ENCODE data around the gene NBEAL1.
"Not testable (repeated sequence)": the region's sequence is repeated elsewhere in the genome, so short reads cannot be mapped to it uniquely, and the experiment has no call there.

The NBEAL1 gene

DNA sequence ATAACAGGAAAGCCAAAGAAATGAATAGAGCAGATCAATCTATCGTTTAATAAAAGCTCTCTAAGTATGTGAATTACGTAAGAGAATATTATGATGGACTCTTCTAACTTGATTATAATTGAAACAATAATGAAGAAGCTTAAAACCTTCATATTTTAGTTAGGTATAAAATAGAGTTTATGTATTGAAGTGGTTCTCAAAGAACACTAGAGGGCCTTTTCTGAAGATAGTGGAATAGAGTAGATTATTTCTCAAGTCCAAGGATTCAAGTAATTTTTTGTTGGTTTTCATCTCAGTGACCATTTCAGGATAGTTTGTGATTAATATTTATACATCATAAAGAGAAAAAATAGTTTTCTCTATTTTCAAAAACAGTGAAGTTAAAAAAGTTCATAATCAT, 97.7 kb downstream of the NBEAL1 start:
- DNase-seq (ENCODE audit: low spot score), result no peak

DNA sequence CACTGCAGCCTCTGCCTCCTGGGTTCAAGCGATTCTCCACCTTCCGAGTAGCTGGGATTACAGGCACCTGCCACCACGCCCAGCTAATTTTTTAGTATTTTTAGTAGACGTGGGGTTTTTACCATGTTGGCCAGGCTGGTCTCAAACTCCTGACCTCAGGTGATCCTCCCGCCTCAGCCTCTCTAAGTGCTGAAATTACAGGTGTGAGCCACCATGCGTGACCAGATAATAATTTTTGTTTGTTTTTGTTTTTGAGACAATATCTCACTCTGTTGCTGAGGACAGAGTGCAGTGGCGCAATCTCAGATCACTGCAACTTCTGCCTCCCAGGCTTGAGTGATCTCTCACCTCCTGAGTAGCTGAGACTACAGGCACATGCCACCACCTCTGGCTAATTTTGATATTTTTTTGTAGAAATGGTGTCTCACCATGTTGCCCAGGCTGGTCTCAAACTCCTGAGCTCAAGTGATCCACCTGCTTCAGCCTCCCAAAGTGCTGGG, 100.6 kb downstream of the NBEAL1 start:
- not testable (repeated sequence) for DNase-seq (ENCODE audit: low spot score)

DNA sequence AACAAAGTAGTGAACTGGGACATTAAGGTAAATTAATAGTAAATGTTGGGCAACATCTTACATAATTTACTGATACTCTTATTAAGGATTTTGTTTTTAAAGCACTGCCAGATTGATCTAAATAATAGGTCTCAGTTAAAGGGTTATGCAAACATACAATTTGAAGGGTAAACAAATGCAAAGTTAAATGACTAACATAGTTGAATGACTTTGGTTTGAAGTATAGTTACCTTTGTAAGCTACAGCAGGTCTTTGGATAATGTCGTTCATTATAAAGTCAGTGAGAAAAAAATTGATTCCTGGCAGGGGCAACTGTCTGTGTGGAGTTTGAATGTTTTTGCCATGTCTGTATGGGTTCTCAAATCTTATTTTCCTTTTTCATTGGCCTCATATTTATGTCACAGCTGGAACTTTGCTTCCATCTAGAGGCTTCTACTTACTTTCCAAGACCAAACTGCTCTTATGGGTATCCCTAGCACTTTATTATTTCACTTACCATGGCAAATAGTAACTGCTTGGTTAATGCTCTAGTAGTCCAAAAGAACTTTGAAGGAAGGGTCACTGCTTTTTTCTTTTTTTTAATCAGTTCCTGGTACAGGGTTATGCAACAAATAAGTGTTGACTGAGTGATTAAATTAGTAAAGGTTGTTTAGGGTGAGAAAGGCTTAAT, 107.8 kb downstream of the NBEAL1 start:
- DNase-seq (ENCODE audit: low spot score), result no peak

DNA sequence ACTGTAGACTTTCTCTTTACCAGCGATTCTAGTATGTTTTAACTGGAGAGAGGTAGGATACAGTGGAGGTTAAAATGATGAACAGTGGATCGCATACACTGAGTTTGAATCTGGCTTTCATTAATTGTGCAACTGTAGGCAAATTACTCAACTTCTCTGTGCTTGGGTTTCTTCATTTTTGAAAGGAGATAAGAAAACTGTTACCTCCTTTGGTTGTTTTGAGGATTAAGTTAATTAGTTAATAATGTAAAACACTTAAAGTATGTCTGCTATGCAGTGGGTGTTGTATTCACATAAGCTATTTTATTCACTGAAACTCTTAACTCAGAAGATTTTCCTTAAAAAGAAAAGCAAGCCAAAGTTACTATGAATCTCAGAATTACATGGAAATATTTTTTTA, 112.3 kb downstream of the NBEAL1 start:
- DNase-seq (ENCODE audit: low spot score), result no peak

DNA sequence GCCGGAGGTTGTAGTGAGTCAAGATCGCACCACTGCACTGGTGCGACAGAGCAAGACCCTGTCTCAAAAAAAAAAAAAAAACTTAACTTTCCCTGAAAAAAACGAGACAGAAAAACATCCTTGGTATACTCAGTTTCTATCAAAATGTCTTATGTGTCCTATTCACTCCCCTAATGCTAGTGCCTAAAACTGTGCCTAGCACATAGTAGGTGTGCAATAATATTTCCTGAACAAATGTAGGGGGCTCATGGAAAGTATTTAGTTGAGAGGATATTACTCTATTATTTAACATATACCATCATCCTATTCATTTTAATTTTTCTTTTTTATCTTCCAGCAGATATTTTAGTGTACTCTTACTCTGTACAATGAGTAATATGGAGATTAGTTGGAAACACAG, 120.4 kb downstream of the NBEAL1 start:
- no peak for DNase-seq (ENCODE audit: low spot score)

DNA sequence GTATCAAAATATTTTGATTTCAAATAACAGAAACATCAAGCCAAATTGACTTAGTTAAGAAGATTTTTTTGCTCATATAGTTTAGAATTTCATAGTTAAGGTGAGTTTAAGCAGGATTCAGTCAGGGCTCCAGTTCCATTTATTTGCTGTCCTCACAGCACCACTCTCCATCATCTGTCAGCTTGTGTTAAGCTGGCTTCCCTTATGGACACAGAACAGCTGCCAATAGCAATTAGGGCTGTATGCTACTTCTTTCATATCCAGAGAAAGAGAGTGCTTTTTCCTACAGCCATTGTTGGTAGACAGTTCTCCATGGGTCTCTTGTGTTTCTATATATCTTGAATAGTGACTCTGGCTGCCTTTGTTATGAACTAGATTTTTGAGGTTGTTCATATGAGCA, 128.7 kb downstream of the NBEAL1 start:
- no peak for DNase-seq (ENCODE audit: low spot score)

DNA sequence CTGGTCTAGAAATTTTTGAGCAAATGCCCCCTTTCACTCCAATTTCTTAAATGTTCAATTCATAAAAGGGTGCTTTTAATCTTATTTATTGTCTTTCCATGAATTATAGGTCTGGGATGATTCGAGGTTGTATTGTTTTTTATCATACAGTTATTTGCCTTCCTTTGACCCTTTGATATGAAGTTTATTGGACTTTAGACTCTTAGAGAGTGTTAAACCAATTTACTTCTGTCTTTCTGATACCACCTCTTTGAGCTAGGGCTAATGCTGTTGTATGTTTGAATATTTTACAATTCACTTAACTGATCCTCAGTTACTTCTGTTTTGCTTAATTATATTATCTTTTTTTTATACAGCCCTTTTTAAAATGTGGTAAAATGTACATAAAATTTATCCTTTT, 134.5 kb downstream of the NBEAL1 start:
- DNase-seq (ENCODE audit: low spot score), result no peak

DNA sequence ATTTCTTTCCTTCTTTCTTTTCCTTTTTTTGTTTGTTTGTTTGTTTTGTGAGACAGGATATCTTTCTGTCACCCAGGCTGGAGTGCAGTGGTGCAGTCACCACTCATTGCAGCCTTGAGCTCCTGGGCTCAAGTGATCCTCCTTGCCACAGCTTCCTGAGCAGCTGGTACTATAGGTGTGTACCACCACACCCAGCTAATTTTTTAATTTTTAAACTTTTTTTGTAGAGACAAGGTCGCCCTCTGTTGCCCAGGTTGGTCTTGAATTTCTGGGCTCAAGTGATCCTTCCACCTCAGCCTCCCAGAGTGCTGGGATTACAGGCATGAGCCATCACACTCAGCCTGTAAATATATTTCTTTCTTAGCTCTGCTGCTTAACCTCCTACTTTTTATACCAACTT, 140.7 kb downstream of the NBEAL1 start:
- no peak for DNase-seq (ENCODE audit: low spot score)

DNA sequence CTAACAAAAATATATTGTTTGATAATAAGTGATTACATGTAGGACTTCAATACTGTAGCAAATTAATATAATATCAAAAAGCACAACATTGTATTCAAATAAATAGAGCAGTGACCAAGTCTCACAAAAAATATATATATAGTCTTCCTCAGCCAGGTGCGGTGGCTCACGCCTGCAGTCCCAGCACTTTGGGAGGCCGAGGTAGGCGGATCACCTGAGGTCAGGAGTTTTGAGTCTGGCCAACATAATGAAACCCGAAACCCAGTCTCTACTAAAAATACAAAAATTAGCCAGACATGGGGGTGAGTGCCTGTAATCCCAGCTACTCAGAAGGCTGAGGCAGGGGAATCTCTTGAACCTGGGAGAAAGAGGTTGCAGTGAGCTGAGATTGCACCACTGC, 148.0 kb downstream of the NBEAL1 start:
- DNase-seq (ENCODE audit: low spot score), result not testable (repeated sequence)

DNA sequence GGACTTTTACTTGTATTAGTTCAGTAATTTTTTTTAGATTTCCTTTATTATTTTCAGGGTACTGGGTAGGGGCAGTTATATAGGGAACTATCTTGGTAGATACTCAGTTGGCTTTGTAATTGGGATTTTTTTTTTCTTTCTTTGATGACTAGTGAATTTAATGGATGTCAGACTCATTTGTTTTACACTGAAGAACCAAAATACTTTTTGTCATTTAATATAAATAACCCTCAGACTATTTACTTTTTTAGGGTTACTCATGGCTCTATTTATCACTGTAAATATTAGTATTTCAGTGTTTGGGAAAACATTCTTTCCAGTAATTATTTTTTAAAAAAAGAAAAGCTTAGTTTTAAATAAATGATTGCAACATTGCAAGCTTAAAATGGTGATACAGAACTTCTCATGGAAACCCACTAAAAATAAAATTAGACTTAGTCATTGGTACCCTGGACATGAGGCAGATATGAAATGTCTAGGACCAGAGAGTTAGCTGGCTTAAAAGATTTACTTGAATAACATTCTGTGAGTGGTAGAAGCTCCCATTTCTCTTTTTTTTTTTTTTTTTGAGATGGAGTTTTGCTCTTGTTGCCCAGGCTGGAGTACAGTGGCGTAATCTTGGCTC, 149.7 kb downstream of the NBEAL1 start:
- no peak for DNase-seq (ENCODE audit: low spot score)

DNA sequence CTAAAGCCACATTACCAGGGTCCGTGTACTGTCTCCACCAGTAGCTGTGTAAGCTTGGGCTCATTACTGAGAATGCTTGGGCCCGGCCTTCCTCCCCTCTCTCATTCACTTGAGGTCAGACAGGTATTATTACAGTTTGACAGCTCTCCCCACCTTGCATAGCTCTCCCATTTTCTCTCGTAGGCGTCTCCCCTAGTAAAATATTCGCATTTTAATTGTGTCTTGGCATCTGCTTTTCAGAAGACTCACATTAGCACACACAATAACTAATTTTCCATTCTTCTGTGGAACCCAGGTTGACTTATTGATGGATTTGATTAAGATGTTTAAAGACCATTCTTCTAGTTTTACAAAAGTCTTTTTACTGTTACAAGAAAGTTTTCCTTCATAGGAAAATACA, 153.1 kb downstream of the NBEAL1 start:
- DNase-seq (ENCODE audit: low spot score), result no peak

DNA sequence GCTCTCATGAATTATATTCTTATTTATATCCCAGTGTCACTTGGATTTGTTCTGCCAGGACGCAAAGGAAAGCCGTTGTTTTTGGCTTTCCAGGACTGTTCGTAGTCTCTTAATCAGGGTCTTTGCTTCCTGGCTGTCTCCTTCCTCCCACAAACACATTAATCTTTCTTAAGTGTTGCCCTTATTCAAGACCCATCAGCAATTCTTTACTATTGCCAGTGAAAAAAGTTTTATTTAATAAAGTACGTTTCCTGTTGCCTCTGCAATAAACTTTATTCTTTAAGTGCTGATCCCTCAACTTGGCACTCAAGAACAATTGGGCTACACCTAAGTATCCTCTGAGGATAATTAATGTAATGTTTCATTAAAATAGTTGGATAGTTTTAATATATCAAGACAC, 155.8 kb downstream of the NBEAL1 start:
- no peak for DNase-seq (ENCODE audit: low spot score)

DNA sequence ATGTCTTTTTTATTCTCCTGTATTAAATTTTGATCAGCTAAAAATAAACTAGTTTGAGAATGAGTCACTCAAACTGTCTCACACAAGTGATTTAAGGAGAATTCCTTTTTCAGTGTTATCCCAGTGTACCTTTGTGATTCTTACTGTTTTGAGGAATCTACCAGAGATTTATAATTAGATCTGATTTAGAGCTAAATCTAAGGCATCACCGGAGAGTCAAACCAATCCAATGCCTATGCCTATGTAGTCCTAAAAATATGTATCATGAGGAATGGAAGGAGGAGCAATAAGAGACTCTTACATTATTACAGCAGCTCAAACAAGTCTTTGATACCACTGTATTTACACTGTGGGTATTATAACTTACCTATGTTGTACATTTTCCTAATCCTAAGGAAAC, 160.7 kb downstream of the NBEAL1 start:
- DNase-seq (ENCODE audit: low spot score), result no peak

DNA sequence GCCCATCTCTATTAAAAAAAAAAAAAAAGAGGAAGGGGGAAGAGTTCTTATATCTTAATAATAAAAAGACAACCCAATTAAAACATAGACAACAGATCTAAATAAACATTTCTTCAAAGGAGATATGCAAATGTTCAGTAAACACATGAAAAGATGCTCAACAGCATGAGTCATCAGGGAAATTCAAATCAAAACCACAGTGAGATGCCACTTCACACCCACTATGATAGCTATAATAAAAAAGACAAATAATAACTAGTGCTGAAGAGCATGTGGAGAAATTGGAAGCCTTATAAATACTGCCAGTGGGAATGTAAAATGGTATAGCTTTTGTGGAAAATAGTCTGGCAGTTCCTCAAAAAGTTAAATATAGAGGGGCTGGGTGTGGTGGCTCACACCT, 162.7 kb downstream of the NBEAL1 start:
- no peak for DNase-seq (ENCODE audit: low spot score)

DNA sequence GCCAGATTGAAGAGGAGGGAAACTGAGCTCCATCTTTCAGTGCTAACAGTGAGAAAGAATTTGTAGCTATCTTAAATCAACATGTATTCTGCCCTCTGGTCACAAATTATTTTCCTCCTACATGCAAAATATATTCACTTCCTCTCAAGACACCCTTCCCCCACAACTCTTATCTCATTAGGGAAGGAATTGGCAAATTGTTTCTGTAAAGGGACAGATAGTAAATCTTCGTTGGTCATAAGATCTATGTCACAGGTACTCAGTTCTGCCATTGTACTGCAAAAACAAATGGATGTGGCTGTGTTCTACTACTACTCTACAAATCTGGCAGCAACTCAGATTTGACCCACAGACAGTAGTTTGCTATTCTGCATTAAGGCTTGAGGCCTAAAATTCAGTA, 171.2 kb downstream of the NBEAL1 start:
- no peak for DNase-seq (ENCODE audit: low spot score)

DNA sequence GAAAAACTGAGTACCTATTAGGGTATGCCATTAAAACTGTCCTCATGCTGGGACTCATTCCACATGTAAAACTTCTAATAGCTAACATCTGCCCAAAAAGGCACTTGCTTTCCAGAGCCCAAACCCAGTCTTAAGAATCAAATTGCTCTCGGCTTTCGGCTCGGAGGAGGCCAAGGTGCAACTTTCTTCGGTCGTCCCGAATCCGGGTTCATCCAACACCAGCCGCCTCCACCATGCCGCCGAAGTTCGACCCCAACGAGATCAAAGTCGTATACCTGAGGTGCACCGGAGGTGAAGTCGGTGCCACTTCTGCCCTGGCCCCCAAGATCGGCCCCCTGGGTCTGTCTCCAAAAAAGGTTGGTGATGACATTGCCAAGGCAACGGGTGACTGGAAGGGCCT, 175.9 kb downstream of the NBEAL1 start:
- not testable (repeated sequence) for DNase-seq (ENCODE audit: low spot score)

DNA sequence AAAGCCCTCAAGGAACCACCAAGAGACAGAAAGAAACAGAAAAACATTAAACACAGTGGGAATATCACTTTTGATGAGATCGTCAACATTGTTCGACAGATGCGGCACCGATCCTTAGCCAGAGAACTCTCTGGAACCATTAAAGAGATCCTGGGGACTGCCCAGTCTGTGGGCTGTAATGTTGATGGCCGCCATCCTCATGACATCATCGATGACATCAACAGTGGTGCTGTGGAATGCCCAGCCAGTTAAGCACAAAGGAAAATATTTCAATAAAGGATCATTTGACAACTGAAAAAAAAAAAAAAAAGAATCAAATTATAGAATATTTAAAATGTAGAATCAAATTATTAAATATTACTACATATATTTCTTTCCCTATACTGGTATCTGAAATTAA, 176.4 kb downstream of the NBEAL1 start:
- DNase-seq (ENCODE audit: low spot score), result not testable (repeated sequence)

DNA sequence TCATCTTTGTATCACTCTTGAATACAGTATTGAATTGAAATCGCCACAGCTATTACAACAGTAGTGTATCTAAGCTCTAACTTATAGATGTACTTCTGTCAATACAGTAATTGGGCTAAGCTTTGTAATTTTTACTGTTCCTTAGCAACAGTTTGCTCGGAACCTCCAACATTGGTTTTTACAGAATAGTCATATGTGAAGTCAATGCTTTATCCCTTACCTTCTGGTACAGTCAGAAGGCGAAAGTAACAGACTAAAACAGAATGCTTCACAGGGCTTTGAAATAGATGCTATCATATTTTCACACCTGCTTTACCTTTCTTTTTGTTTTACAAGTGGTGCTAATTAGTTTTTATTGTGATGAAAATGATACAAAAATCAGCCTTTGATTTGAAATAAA, 177.3 kb downstream of the NBEAL1 start:
- DNase-seq (ENCODE audit: low spot score), result no peak

DNA sequence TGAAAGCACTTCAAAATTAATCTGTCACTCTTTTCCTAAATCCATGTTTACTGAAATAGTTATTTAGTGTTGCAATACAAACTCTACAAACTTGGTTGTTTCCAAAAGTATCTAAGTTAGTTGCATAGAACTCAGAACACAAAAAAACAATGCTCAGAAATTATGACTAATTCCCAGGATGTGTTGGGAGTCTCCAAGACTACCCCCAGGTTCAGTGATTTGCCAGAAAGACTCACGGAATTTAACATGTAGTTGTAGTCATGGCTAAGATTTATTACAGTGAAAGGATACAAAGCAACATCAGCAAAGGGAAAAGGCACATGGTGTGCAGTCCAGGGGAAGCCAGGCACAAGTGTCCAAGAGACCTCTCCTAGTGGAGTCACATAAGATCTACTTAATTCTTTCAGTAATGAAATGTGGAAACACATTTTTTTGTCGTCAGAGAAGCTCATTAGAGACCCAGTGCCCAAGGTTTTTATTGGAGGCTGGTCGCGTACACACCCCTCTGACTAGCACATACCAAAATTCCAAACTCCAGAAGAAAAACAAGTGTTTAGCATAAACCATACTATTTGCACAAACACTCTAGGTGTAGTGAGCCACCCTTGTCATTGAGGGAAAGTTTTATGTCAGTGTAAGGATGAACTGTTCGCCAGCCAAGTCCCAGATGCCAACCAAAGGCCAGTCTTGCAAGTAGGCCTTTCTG, 180.8 kb downstream of the NBEAL1 start:
- no peak for DNase-seq (ENCODE audit: low spot score)

DNA sequence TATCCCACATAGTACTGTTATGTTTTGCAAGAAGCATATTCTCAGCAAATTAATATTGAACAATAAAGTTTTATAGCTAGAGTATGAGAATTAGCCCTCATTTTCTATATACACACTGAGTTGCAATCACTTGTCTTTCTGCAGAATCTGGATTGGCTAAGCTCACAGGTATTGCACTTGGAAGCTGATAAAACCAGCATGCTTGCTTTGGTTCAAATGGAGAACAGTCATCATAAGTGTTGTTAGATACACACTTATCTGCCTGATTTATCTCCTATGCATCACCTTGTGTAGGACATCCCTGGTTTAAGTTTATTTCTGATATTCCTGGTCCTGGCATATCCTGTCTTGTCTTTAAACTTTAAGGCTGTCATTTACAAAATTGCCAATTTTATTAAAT, 186.2 kb downstream of the NBEAL1 start:
- no peak for DNase-seq (ENCODE audit: low spot score)

DNA sequence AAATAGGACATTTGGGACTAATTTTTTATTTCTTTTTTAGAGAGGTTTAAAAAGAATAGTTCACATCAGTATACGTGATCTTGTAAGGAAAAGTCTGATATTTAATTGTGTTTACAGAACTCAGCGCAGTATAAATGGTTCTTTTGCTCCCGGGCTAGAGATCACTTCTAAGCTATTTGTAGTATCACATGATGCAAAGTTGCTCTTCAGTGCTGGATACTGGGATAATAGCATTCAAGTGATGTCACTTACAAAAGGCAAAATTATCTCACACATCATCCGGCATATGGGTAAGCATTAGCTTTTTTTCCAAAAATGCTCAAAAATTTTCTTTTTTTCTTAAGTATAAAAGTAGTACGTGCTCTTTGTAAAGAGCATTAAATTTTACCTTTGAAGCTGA, 186.8 kb downstream of the NBEAL1 start:
- peak; percentile 7 for DNase-seq (ENCODE audit: low spot score)

DNA sequence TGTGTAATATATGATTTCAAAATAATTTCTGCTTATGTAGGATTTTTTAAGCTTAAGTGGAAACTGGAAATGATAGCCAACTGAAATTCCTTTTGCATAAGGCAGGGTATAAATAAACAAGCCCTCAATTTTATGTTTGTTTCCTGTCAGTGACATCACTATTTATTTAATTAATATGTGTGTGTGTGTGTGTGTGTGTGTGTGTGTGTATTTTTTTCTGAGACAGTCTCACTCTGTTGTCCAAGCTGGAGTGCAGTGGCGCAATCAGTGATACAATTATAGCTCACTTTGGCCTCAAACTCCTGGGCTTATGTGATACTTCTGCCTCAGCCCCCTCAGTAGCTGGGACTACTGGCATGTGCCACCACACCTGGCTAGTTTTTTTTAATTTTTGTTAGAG, 194.9 kb downstream of the NBEAL1 start:
- no peak for DNase-seq (ENCODE audit: low spot score)

DNA sequence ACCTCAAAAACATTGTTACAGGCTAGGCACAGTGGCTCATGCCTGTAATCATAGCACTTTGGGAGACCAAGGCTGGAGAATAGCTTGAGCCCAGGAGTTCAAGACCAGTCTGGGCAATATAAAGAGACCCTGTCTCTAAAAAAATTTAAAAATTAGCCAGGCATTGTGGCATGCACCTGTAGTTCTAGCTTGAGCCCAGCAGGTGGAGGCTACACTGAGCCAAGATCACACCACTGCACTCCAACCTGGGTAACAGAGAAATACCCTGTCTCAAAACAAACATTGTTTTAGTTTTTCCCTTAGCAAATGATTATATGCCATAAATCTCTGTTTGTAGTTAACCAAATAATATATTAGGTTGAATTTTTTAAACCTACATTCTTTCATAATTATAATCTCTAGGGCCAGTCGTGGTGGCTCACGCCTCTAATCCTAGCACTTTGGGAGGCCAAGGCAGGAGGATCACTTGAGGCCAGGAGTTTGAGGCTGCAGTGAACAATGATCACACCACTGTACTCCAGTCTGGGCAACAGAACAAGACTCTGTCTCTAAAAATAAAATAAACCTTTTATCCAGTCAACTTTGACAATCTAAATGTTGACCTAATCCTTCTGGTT, 210.9 kb downstream of the NBEAL1 start:
- DNase-seq (ENCODE audit: low spot score), result no peak

Data from COLO829 (cell line).